GM19395 (cell line): ENCODE results near the gene IRAK3.

ENCODE experiments used
- ATAC-seq: cut with Tn5 transposase; IDR thresholded peaks from one replicate; pipeline ENCODE4 v1.9.1; 2021; ENCODE audit warnings: mild to moderate bottlenecking, moderate library complexity; ENCODE audit not compliant: unreplicated experiment

IRAK3 gene

GRCh38 chr12:66252771-66253170, 63.8 kb downstream of the IRAK3 start:
- no peak for ATAC-seq

- no peak for ATAC-seq
These were observed 66.7 kb downstream of the IRAK3 start for GRCh38 chr12:66255737-66256136.

GRCh38 chr12:66258011-66258410, 69.0 kb downstream of the IRAK3 start:
- no peak for ATAC-seq

GRCh38 chr12:66262737-66263136, 73.7 kb downstream of the IRAK3 start:
- ATAC-seq, result no peak

- ATAC-seq, result no peak
These were observed 79.5 kb downstream of the IRAK3 start for GRCh38 chr12:66268562-66268961.

- no peak for ATAC-seq
These were observed 80.1 kb downstream of the IRAK3 start for GRCh38 chr12:66269142-66269541.

GRCh38 chr12:66269757-66270383, 80.9 kb downstream of the IRAK3 start:
- ATAC-seq, result peak; percentile 77

- ATAC-seq, result no peak
These were observed 81.6 kb downstream of the IRAK3 start for GRCh38 chr12:66270613-66271012.

- no peak for ATAC-seq
These were observed 83.6 kb downstream of the IRAK3 start for GRCh38 chr12:66272650-66273049.

- ATAC-seq, result no peak
These were observed 84.1 kb downstream of the IRAK3 start for GRCh38 chr12:66273147-66273546.

- no peak for ATAC-seq
These were observed 86.0 kb downstream of the IRAK3 start for GRCh38 chr12:66275040-66275439.

GRCh38 chr12:66279123-66279712, 90.2 kb downstream of the IRAK3 start:
- no peak for ATAC-seq

GRCh38 chr12:66280561-66280960, 91.5 kb downstream of the IRAK3 start:
- no peak for ATAC-seq

- ATAC-seq, result no peak
These were observed 93.2 kb downstream of the IRAK3 start for GRCh38 chr12:66282244-66282643.

GRCh38 chr12:66287275-66287674, 98.3 kb downstream of the IRAK3 start:
- ATAC-seq, result no peak

GRCh38 chr12:66288121-66288520, 99.1 kb downstream of the IRAK3 start:
- no peak for ATAC-seq

- no peak for ATAC-seq
These were observed 100.5 kb downstream of the IRAK3 start for GRCh38 chr12:66289485-66289884.

- ATAC-seq, result no peak
These were observed 101.7 kb downstream of the IRAK3 start for GRCh38 chr12:66290716-66291200.

GRCh38 chr12:66296176-66296683, 107.2 kb downstream of the IRAK3 start:
- no peak for ATAC-seq

- no peak for ATAC-seq
These were observed 108.1 kb downstream of the IRAK3 start for GRCh38 chr12:66297080-66297479.

- ATAC-seq, result no peak
These were observed 108.9 kb downstream of the IRAK3 start for GRCh38 chr12:66297923-66298322.
